ENCODE measurements around the gene NLGN2.

- TF ChIP-seq POLR2A (IDR thresholded peaks at IDR 0.05; ENCODE audit: low read depth) (no peak), POLR2AphosphoS5 (IDR thresholded peaks at IDR 0.05) (no peak), CTCF (IDR thresholded peaks at IDR 0.05) (no peak), EP300 (IDR thresholded peaks at IDR 0.05) (no peak)
Observed at GRCh38 chr17:7444682-7445618, 37.3 kb downstream of the NLGN2 start, which contains the start of gene CHRNB1.
